IMR-90 (cell line): ENCODE results near the gene FAM177B.

Experiments
- BHLHE40 ChIP-seq: fragments of 150-350 bp; IDR thresholded peaks from 2 replicates; pipeline ENCODE4 v1.6.1; 2016; ENCODE audit warnings: mild to moderate bottlenecking, low read depth, low read length
- CTCF ChIP-seq: conservative IDR thresholded peaks from 2 replicates; pipeline ENCODE4 v1.5.1; 2012; ENCODE audit warnings: mild to moderate bottlenecking, low read depth, low read length, improper control_type of control experiment
- NFE2L2 ChIP-seq: fragments of 150-350 bp; IDR thresholded peaks from 2 replicates; pipeline ENCODE4 v1.6.1; 2016; ENCODE audit warnings: low read depth, mild to moderate bottlenecking, low read length
- POLR2A ChIP-seq: IDR thresholded peaks from 2 replicates; pipeline ENCODE4 v1.6.1; 2012; ENCODE audit warnings: mild to moderate bottlenecking, low read depth, low read length

- TF ChIP-seq CTCF, result no peak
- no peak for TF ChIP-seq BHLHE40
- TF ChIP-seq NFE2L2, result no peak
- TF ChIP-seq POLR2A, result no peak
Observed at GRCh38 chr1:222702210-222702609, 34.8 kb upstream of the FAM177B start.
